ENCODE results near the gene SLC30A7. TPM values are rescaled to one million over a fixed set of nuclear protein-coding genes. Genes with fewer than 3 reads are reported as not detected.

SLC30A7 gene
- total RNA-seq, 1 donor from 2014 or later, result 22.2 TPM

DNA sequence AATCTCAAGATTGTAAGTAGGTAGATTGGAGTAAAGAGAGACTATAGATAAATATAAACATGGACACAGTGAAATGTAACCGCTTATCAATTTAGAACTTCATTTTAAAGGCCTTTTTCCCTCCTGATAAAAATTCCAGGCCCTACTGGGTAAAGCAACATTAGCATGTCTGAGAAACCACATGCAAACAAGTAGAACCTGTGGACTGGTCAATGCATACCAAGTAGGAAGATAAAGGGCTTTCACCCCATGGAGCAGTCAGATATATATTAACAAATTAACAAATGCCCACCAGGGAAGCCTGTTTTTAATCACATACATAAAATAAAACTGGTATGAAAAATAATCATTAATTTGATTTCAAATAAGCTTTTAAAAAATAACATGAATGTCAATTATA is 121.6 kb downstream of the SLC30A7 start:
- no peaks in the 10 kb centered on the region for H3F3A ChIP-seq (ENCODE audit: low read depth)
- H3K4me3 ChIP-seq, result no peak overlapping the region
- peaks cover 12% of the 10 kb centered on the region for H3K36me3 ChIP-seq
- no peak overlapping the region for H3K9ac ChIP-seq
- H3K4me1 Mint-ChIP-seq, result no peaks in the 10 kb centered on the region
- no peak overlapping the region for H3K27ac ChIP-seq
- H3K4me1 ChIP-seq, result peaks cover 4% of the 10 kb centered on the region
- peaks cover 37% of the 10 kb centered on the region for H3K36me3 Mint-ChIP-seq
- no peaks in the 10 kb centered on the region for H3K27me3 Mint-ChIP-seq (ENCODE audit: insufficient read depth, low read depth)
- TF ChIP-seq, protein P1, sequence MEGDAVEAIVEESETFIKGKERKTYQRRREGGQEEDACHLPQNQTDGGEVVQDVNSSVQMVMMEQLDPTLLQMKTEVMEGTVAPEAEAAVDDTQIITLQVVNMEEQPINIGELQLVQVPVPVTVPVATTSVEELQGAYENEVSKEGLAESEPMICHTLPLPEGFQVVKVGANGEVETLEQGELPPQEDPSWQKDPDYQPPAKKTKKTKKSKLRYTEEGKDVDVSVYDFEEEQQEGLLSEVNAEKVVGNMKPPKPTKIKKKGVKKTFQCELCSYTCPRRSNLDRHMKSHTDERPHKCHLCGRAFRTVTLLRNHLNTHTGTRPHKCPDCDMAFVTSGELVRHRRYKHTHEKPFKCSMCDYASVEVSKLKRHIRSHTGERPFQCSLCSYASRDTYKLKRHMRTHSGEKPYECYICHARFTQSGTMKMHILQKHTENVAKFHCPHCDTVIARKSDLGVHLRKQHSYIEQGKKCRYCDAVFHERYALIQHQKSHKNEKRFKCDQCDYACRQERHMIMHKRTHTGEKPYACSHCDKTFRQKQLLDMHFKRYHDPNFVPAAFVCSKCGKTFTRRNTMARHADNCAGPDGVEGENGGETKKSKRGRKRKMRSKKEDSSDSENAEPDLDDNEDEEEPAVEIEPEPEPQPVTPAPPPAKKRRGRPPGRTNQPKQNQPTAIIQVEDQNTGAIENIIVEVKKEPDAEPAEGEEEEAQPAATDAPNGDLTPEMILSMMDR (IDR thresholded peaks at IDR 0.05), result no peak
- TF ChIP-seq EZH2phosphoT487 (IDR thresholded peaks at IDR 0.05) (no peak), EZH2 (IDR thresholded peaks at IDR 0.05) (no peak)
- H3K27ac Mint-ChIP-seq, result no peak overlapping the region
- no peaks in the 10 kb centered on the region for H3K9me3 ChIP-seq (ENCODE audit: low read depth)
- no peaks in the 10 kb centered on the region for H4K20me1 ChIP-seq (ENCODE audit: low read depth)
- no peaks in the 10 kb centered on the region for H3K27me3 ChIP-seq
- H3K4me2 ChIP-seq, result no peak overlapping the region
- H2AFZ ChIP-seq (replicated peaks), result no peak overlapping the region
- DNase-seq (ENCODE audit: low spot score), result no peak
- no peak overlapping the region for H3K4me3 Mint-ChIP-seq
- no peaks in the 10 kb centered on the region for H3K9me3 Mint-ChIP-seq
- H3K79me2 ChIP-seq (ENCODE audit: low read depth), result no peaks in the 10 kb centered on the region

DNA sequence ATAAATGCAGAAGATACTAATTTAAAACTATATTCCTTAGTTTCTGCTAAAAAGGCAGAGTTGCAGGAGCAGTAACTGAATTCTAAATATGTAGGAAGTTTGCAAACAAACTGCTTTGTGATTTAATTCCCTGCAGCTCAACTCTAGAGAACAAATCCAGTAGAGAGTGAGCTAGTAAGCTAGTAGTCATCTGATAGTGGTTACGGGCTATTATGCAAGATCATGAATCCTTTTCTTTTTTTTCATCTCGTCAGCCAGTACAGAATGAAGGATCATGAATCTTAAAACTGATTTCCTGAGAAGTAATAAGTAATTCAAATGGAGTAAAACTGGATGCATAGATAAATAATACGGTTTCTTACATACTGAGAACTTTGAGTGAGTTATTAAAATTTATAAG is 126.4 kb downstream of the SLC30A7 start:
- Histone ChIP-seq H3K4me2 (no peak overlapping the region), H3K4me3 (no peak overlapping the region), H4K20me1 (ENCODE audit: low read depth) (no peaks in the 10 kb centered on the region), H3K79me2 (ENCODE audit: low read depth) (peaks cover 44% of the 10 kb centered on the region), H2AFZ (replicated peaks) (no peak overlapping the region), H3F3A (ENCODE audit: low read depth) (no peaks in the 10 kb centered on the region), H3K4me1 (peaks cover 11% of the 10 kb centered on the region), H3K9me3 (ENCODE audit: low read depth) (no peaks in the 10 kb centered on the region), H3K27ac (no peak overlapping the region), H3K36me3 (peaks cover 6% of the 10 kb centered on the region), H3K27me3 (no peaks in the 10 kb centered on the region), H3K9ac (no peak overlapping the region)
- no peak for DNase-seq (ENCODE audit: low spot score)
- Mint-ChIP-seq H3K36me3 (peaks cover 26% of the 10 kb centered on the region), H3K4me1 (peaks cover 14% of the 10 kb centered on the region), H3K9me3 (no peaks in the 10 kb centered on the region), H3K4me3 (no peak overlapping the region), H3K27ac (no peak overlapping the region), H3K27me3 (ENCODE audit: insufficient read depth, low read depth) (peaks cover 6% of the 10 kb centered on the region)
- TF ChIP-seq, protein P1 (IDR thresholded peaks at IDR 0.05), result no peak
- TF ChIP-seq EZH2phosphoT487 (IDR thresholded peaks at IDR 0.05) (no peak), EZH2 (IDR thresholded peaks at IDR 0.05) (no peak)

DNA sequence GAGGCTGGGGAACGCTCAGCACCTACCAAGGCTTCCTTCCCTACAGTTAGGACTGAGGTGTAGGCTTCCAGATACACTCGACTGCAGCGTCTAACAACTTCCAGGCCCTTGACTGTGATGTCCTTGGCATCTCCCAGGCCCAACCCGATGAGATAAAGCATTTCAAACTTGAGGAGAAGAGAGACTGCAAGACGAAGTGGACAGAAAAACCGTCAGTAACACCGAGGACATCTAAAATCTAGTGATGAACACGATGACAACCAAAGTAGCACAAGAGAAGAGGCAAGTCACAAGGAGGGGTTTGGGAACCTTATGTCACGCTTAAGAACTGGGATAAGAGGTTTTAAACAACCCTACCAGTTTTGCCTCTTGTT is 129.4 kb downstream of the SLC30A7 start:
- no peaks in the 10 kb centered on the region for H4K20me1 ChIP-seq (ENCODE audit: low read depth)
- H3K27ac Mint-ChIP-seq, result peak overlapping the region; percentile 93
- H2AFZ ChIP-seq (replicated peaks), result peak overlapping the region; percentile 83
- no peak overlapping the region for H3K27ac ChIP-seq
- H3K27me3 Mint-ChIP-seq (ENCODE audit: insufficient read depth, low read depth), result peaks cover 6% of the 10 kb centered on the region
- H3K4me1 Mint-ChIP-seq, result peaks cover 21% of the 10 kb centered on the region
- peak overlapping the region; percentile 82 for H3K9ac ChIP-seq
- peak overlapping the region; percentile 74 for H3K4me3 ChIP-seq
- peak overlapping the region; percentile 90 for H3K4me2 ChIP-seq
- H3K27me3 ChIP-seq, result no peaks in the 10 kb centered on the region
- H3K9me3 Mint-ChIP-seq, result no peaks in the 10 kb centered on the region
- H3K4me3 Mint-ChIP-seq, result peak overlapping the region; percentile 98
- peaks cover 19% of the 10 kb centered on the region for H3K36me3 Mint-ChIP-seq
- no peak for TF ChIP-seq EZH2phosphoT487 (IDR thresholded peaks at IDR 0.05)
- peaks cover 60% of the 10 kb centered on the region for H3K79me2 ChIP-seq (ENCODE audit: low read depth)
- no peaks in the 10 kb centered on the region for H3F3A ChIP-seq (ENCODE audit: low read depth)
- peaks cover 16% of the 10 kb centered on the region for H3K4me1 ChIP-seq
- DNase-seq (ENCODE audit: low spot score), result no peak
- H3K9me3 ChIP-seq (ENCODE audit: low read depth), result no peaks in the 10 kb centered on the region
- no peaks in the 10 kb centered on the region for H3K36me3 ChIP-seq

DNA sequence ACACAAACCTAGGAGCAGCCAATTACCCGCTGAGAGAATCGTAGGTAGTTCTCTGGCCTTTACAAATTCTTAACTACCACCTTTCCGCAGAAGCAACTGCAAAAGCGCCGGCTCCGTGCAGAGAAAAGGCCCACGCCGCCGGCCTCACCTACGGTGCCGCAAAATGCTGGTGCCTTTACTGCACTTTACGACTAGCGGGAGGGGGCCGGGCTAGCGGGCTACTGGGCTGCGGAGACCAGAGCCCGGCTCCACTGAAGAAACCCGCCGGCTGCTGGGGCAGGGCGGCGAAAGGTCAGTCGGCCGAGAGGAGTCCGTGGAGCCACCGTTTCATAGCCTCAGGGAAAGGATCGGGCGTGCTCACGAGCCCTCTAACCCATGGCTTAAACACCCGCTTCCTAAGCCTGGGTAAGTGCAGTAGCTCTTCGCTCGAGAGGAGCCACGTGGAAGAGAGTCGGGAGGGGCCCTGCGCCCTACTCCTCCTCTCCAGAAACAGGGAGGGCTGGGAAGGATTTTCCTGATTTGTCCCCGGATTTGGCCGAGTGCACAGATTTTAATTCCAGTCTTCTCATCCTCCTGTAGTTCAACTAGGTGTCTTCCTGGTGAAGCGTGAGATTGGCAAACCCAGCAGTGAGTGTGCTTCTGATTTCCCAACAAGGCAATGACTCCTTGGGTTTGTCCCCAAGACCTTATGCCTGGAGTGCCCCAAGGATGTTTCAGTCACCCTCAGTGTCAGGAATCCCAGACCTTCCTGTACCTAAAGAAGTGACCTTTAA is 130.0 kb downstream of the SLC30A7 start, which contains the start of gene DPH5:
Gene DPH5 (minus strand): TSS at position 128 of the 773 bp plus-strand sequence. CDS start 341 bp downstream, outside the sequence.
- Mint-ChIP-seq H3K36me3 (peaks cover 16% of the 10 kb centered on the region), H3K4me1 (peaks cover 21% of the 10 kb centered on the region), H3K27ac (peak within 1 kb of the TSS; percentile 93), H3K4me3 (peak within 1 kb of the TSS; percentile 98), H3K9me3 (peaks cover under 1% of the 10 kb centered on the region), H3K27me3 (ENCODE audit: insufficient read depth, low read depth) (peaks cover 6% of the 10 kb centered on the region)
- Histone ChIP-seq H3K9me3 (ENCODE audit: low read depth) (no peaks in the 10 kb centered on the region), H3K36me3 (no peaks in the 10 kb centered on the region), H3K4me1 (peaks cover 16% of the 10 kb centered on the region), H4K20me1 (ENCODE audit: low read depth) (no peaks in the 10 kb centered on the region), H2AFZ (replicated peaks) (peak within 1 kb of the TSS; percentile 83), H3K4me3 (peak within 1 kb of the TSS; percentile 74), H3K27ac (peak within 1 kb of the TSS; percentile 18), H3K4me2 (peak within 1 kb of the TSS; percentile 90), H3F3A (ENCODE audit: low read depth) (no peaks in the 10 kb centered on the region), H3K79me2 (ENCODE audit: low read depth) (peaks cover 60% of the 10 kb centered on the region), H3K27me3 (no peaks in the 10 kb centered on the region), H3K9ac (peak within 1 kb of the TSS; percentile 82)
- TF ChIP-seq EZH2phosphoT487 (IDR thresholded peaks at IDR 0.05) (no peak), EZH2 (IDR thresholded peaks at IDR 0.05) (no peak)
- TF ChIP-seq, protein P1 (IDR thresholded peaks at IDR 0.05), result no peak
- DNase-seq (ENCODE audit: low spot score), result peak; percentile 96
